Esophagus squamous epithelium (tissue), 5 donors: Measurements from ENCODE around the gene SMPD2. TPM values are rescaled to one million over a fixed set of nuclear protein-coding genes. Genes with fewer than 3 reads are reported as not detected.
A peak's percentile ranks its signal among the peaks of the same experiment; 100 is the strongest.

Source experiments
- DNase-seq: peaks from one replicate; lab custom pipeline; 2025; lab: John Stamatoyannopoulos, UW
- H3K27ac ChIP-seq, 4 donors: fragments of 200-600 bp; sonication (generic); one replicate each; pipeline ENCODE4 v1.5.1; 2016 to 2019; ENCODE audit warnings: mild to moderate bottlenecking in 1 of 4
- H3K27me3 ChIP-seq, 4 donors: fragments of 200-600 bp; sonication (generic); 1 replicate in 3 of 4; 2 replicates in 1 of 4; pipeline versions ENCODE4 v1.5.1 to v1.6.0; 2017 to 2021; ENCODE audit warnings: antibody characterized with exemption in 1 of 4
- H3K36me3 ChIP-seq, 3 donors: fragments of 200-600 bp; sonication (generic); one replicate each; pipeline ENCODE4 v1.5.1; 2016 to 2019
- H3K4me1 ChIP-seq, 3 donors: fragments of 200-600 bp; sonication (generic); one replicate each; pipeline ENCODE4 v1.5.1; 2017 to 2019
- H3K4me3 ChIP-seq, 4 donors: fragments of 200-600 bp; sonication (generic); 1 replicate in 3 of 4; 2 replicates in 1 of 4; pipeline ENCODE4 v1.5.1; 2016 to 2019; ENCODE audit warnings: mild to moderate bottlenecking in 2 of 4, moderate library complexity in 1 of 4
- H3K9me3 ChIP-seq, 3 donors: fragments of 200-600 bp; sonication (generic); one replicate each; pipeline ENCODE4 v1.5.1; 2016 to 2019
- POLR2A ChIP-seq, 4 donors: fragments of 450-650 bp; IDR thresholded peaks; one replicate each; pipeline ENCODE4 v1.6.1; 2017; ENCODE audit warnings: antibody characterized with exemption in 4 of 4, mild to moderate bottlenecking in 4 of 4, moderate library complexity in 3 of 4
- WGBS, 2 donors: methylation state at CpG; one replicate each; pipeline ENCODE4 v1.1.5; 2018; 5-methylcytosine and 5-hydroxymethylcytosine counted together
- intact Hi-C: fragments of 100-400 bp; cut with DNase I; formaldehyde crosslinking; loops from one replicate; pipeline ENCODE4 v1.15.0; 2022
- total RNA-seq, 4 donors: library from RNA; depleted of rRNA; stranded (reverse); fragments of >200 nt; gene quantifications; one replicate each; pipeline ENCODE4 v1.1.0, GENCODE V29; 2016
- TF ChIP-seq, protein P1 (sequence below), 6 experiments: fragments of 450-650 bp in 4 of 6; fragments of 200-600 bp in 2 of 6; sonication (generic) in 2 of 6; IDR thresholded peaks; one replicate each; pipeline ENCODE4 v1.5.1; 2016 to 2019; ENCODE audit warnings: antibody characterized with exemption in 6 of 6, mild to moderate bottlenecking in 4 of 6, moderate library complexity in 4 of 6
- donor health status: DM: yes; HTN: yes; CAD: no.

SMPD2 gene
- total RNA-seq, 4 donors from 2014 or later, result 10.6 to 28.1 (median 24.0) TPM

DNA sequence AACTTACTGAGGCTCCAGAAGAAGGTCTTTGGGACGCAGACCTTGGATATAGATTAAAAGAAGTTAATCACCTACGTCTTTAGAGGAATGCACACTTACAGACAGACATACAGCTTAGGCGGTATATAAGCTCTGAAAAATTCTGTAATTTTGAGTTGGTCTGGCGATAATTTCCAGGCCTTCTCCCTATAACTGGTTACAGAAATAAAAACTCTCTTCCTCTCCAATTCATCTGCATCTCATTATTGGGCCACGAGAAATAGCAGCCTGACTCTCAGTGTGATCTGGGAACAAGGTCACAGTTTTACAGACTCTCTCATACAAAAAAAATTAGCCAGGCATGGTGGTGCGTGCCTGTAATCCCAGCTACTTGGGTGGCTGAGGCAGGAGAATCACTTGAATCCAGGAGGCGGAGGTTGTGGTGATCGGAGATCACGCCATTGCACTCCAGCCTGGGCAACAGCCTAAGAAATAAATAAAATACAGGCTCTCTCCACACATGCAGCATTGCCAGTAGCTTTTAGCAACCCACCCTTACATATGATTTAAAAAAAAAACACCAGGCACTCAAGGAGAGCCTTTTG is 37.8 kb downstream of the SMPD2 start:
- Histone ChIP-seq H3K9me3 (no peaks in the 10 kb centered on the region), H3K27ac (no peak overlapping the region), H3K4me3 (no peak overlapping the region), H3K27me3 (no peaks in the 10 kb centered on the region), H3K36me3 (peaks cover 15 to 69% (median 21%) of the 10 kb centered on the region in 3 donors), H3K4me1 (peaks cover 30 to 64% (median 54%) of the 10 kb centered on the region in 3 donors)
- intact Hi-C loops, result no loop called here
- TF ChIP-seq, protein P1, sequence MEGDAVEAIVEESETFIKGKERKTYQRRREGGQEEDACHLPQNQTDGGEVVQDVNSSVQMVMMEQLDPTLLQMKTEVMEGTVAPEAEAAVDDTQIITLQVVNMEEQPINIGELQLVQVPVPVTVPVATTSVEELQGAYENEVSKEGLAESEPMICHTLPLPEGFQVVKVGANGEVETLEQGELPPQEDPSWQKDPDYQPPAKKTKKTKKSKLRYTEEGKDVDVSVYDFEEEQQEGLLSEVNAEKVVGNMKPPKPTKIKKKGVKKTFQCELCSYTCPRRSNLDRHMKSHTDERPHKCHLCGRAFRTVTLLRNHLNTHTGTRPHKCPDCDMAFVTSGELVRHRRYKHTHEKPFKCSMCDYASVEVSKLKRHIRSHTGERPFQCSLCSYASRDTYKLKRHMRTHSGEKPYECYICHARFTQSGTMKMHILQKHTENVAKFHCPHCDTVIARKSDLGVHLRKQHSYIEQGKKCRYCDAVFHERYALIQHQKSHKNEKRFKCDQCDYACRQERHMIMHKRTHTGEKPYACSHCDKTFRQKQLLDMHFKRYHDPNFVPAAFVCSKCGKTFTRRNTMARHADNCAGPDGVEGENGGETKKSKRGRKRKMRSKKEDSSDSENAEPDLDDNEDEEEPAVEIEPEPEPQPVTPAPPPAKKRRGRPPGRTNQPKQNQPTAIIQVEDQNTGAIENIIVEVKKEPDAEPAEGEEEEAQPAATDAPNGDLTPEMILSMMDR (IDR thresholded peaks at IDR 0.05), result no peak
- TF ChIP-seq POLR2A (IDR thresholded peaks at IDR 0.05), result no peak
- no peak for DNase-seq
- 81 to 84% methylated on average over 9 of the region's 9 CpGs for WGBS, 2 donors

DNA sequence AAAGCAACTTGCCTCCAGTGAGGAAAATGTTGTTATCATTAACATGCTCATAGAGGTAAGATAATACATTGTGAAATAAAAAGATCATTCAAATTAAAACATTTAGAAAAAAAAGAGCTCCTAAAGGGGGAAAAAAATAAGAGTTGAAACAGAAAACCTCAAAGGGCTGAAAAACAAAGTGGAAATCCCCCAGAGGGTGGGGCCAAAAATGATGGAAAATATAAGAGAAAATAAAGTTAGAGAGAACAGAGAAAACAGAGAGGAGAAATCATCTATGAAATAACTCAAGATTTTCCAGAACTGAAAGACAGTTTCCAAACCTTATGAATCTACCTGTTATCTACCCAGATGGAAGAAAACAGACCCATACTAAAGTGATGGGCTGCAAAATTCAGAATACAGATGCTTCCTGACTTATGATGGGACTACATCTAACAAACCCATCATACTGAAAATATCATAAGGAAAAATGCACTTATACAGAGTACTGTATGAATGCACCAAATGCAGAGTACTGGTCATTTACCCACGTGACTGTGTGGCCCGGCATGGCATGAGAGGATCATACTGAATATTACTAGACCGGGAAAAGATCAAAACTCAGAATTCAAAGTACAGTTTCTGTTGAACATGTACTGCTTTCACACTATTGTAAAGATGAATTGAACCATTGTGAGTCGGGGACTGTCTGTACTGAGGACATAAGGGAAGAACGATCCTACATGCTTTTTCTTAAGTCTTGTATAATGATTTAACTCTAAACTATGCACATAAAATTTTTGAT is 38.5 kb downstream of the SMPD2 start:
- intact Hi-C loops, result no loop called here
- no peak overlapping the region for H3K27ac ChIP-seq
- H3K36me3 ChIP-seq, result peaks cover 15 to 62% (median 21%) of the 10 kb centered on the region in 3 donors
- H3K9me3 ChIP-seq, result no peaks in the 10 kb centered on the region
- TF ChIP-seq, protein P1 (IDR thresholded peaks at IDR 0.05), result no peak
- TF ChIP-seq POLR2A (IDR thresholded peaks at IDR 0.05), result no peak
- no peak for DNase-seq
- 70 to 77% methylated on average over 5 of the region's 5 CpGs for WGBS, 2 donors
- H3K4me1 ChIP-seq, result peaks cover 30 to 69% (median 54%) of the 10 kb centered on the region in 3 donors
- H3K27me3 ChIP-seq, result no peaks in the 10 kb centered on the region
- peak overlapping the region in 1 of 4 donors; percentile 21 for H3K4me3 ChIP-seq

DNA sequence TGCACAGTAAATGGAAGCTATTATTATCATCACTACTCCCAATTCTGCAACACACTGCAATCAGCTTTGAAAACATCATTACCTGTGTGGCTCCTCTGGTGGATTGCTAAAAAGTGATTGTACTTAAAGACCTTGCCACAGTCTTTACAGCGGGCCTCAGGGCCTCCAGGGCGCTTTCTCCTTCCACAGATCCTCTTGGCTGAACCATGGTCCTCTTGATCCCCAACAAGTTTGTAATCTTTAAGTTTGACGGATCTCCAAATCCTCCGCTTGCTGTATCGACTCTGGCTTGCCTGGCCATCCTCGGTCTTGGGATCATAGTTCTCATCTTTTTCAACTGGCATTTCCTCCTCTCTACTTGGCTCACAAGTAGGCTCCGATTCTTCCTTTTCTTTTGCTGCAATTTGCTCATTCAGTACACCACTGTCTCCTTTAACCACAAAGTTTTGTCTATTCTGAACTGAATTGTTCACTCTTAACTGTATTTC is 40.5 kb downstream of the SMPD2 start:
- intact Hi-C loops, result no loop called here
- Histone ChIP-seq H3K36me3 (peaks cover 6 to 42% (median 9%) of the 10 kb centered on the region in 3 donors), H3K4me3 (peak overlapping the region in 1 of 4 donors; percentile 84), H3K9me3 (no peaks in the 10 kb centered on the region), H3K27ac (no peak overlapping the region), H3K4me1 (peaks cover 30 to 89% (median 54%) of the 10 kb centered on the region in 3 donors), H3K27me3 (no peaks in the 10 kb centered on the region)
- TF ChIP-seq, protein P1 (IDR thresholded peaks at IDR 0.05), result no peak
- no peak for TF ChIP-seq POLR2A (IDR thresholded peaks at IDR 0.05)
- DNase-seq, result no peak
- WGBS, 2 donors, result 87 to 94% methylated on average over 7 of the region's 7 CpGs

DNA sequence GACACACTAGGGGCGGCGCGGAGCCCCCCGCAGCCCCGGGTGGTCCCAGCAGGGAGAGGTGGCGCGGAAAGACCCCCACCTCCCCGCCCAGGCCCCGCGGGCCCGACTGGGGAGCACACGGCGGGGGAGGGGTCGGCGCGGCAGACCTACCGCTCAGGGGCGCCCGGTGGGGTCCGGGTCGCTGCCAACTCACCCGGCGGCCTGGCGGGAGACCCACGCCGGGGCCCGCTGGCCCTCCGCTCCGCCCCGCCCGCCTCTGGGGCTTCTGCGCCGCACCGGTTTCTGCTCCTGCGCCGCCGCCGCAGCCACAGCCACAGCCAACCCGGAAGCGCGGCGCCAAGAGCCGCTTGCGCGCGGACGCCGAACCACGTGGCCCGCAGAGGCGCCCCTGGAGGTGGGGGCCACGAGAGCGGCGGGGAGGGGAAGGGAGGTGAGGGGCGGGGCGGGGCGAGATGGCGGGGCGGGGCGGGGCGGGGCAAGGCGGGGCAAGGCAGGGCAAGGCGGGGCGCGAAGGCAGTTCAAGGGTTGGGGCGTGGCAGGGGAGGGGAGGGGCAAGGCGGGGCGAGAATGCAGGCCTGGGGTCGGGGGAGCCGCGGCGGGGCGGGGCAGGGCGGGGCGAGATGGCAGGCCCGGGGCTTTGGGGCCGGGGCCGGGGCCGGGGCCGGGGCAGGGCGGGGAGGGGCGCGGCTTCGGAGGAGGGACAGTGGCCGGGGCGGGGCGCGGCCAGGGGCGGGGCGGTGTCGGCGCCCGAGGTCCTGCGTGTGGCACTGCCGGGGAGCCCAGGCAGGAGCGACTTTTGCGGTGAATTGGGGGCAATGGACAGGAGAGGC is 42.6 kb downstream of the SMPD2 start, which contains the start of gene ZBTB24:
Gene ZBTB24, minus strand, starts transcription at position 315 of the 830 bp plus-strand sequence. CDS start 1,193 bp downstream, outside the sequence.
- peaks cover 25 to 72% (median 40%) of the 10 kb centered on the region in 3 donors for H3K4me1 ChIP-seq
- peak within 1 kb of the TSS; percentile 77 to 94 (median 88) for H3K27ac ChIP-seq
- H3K9me3 ChIP-seq, result no peaks in the 10 kb centered on the region
- no peaks in the 10 kb centered on the region for H3K27me3 ChIP-seq
- DNase-seq, result peak; percentile 70
- H3K4me3 ChIP-seq, result peak within 1 kb of the TSS; percentile 66 to 99 (median 92)
- H3K36me3 ChIP-seq, result peaks cover 3 to 23% (median 5%) of the 10 kb centered on the region in 3 donors
- TF ChIP-seq POLR2A (IDR thresholded peaks at IDR 0.05), result peak in 2 of 4 donors; percentile 84 to 85
- TF ChIP-seq, protein P1 (IDR thresholded peaks at IDR 0.05), result peak in 1 of 6 experiments; percentile 5
- WGBS, 2 donors, result 1% methylated on average over 14 of the region's 97 CpGs; no CpG with 5 or more reads in 1 of the 2 donors
- intact Hi-C loops, result no loop called here
